ENCODE results near the gene IMP3. TPM values are rescaled to one million over a fixed set of nuclear protein-coding genes. Genes with fewer than 3 reads are reported as not detected.

IMP3 gene
- total RNA-seq, 4 donors from 2014 or later = 32.9 to 171 (median 68.5) TPM

DNA sequence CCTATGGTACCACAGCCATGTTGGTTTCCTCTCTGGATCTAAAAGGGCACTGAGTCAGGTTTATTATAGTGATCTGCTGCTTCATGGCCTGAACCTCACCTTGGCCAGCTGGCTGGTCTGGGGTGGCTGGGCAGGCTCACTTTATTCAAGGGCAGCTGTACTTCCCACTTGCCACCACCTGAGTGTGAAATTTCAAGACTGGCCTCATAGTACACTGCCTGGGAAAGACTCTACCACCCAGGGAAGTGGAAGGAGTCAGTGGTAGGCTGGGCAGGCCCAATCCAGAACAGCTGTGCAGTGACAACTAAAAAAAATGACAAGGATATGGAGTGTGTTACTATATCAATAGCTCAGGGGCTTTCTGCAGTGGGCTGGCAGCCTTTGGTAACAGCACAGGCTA is 23.3 kb downstream of the IMP3 start:
- Histone ChIP-seq H3K27me3 (no peaks in the 10 kb centered on the region), H3K4me1 (peaks cover 4 to 7% of the 10 kb centered on the region in 2 donors), H3K4me3 (no peak overlapping the region), H3K27ac (no peak overlapping the region), H3K36me3 (no peaks in the 10 kb centered on the region), H3K9me3 (no peaks in the 10 kb centered on the region)
- TF ChIP-seq, protein P1, sequence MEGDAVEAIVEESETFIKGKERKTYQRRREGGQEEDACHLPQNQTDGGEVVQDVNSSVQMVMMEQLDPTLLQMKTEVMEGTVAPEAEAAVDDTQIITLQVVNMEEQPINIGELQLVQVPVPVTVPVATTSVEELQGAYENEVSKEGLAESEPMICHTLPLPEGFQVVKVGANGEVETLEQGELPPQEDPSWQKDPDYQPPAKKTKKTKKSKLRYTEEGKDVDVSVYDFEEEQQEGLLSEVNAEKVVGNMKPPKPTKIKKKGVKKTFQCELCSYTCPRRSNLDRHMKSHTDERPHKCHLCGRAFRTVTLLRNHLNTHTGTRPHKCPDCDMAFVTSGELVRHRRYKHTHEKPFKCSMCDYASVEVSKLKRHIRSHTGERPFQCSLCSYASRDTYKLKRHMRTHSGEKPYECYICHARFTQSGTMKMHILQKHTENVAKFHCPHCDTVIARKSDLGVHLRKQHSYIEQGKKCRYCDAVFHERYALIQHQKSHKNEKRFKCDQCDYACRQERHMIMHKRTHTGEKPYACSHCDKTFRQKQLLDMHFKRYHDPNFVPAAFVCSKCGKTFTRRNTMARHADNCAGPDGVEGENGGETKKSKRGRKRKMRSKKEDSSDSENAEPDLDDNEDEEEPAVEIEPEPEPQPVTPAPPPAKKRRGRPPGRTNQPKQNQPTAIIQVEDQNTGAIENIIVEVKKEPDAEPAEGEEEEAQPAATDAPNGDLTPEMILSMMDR (IDR thresholded peaks at IDR 0.05) = no peak
- no peak for TF ChIP-seq POLR2A (IDR thresholded peaks at IDR 0.05)
- DNase-seq = no peak
- intact Hi-C loops (cut with DNase I; ENCODE audit: low total_unique reads) = no loop called here

DNA sequence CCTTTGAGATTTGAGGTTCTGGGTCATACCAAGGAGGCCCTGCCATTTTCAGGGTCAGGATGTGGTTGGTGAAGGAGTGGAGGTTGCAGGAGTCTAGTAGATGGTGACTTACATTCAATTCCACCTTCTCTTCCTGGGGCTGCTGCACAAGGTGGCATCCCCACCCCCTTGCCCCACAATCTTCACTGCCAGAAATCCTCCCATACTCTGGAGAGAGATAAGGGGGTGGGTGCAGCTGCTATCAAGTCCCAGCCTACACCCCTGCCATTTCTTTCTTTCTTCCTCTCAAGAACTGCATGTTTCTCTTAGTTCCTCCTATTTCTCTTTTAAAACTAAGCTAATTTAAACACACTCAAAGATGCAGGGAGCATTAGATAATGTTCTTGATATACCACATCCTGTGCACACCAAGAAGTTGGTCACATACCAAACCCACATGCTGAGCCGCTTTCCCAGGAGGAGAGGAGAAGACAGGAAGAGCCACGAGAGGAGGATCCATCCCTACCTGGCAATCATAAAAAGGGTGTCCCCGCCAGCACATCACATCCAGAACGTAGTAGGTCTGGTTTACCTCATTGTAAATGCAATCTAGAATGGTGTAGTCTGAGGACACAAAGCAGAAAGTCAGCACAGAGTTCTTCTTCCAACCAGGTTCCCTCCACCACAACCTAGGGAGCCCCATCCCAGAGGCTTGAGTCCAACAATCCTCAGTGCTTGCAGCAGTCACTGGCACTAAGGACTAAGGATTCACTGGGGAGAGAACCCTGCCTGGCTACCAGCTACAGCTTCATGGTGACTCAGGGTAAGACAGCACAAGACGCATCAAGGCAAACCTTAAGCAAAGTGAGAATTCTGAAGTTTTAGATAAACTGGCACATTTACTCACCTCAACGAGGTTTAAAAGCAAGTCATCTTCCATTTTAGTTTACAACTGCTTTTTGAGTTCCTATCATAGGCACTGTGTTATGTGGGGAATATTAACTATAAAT is 33.0 kb downstream of the IMP3 start:
- Histone ChIP-seq H3K9me3 (no peaks in the 10 kb centered on the region), H3K27me3 (no peaks in the 10 kb centered on the region), H3K36me3 (no peaks in the 10 kb centered on the region), H3K4me3 (no peak overlapping the region), H3K4me1 (no peaks in the 10 kb centered on the region), H3K27ac (no peak overlapping the region)
- intact Hi-C loops (cut with DNase I; ENCODE audit: low total_unique reads) = no loop called here
- no peak for DNase-seq
- no peak for TF ChIP-seq POLR2A (IDR thresholded peaks at IDR 0.05)
- TF ChIP-seq, protein P1 (IDR thresholded peaks at IDR 0.05) = no peak

DNA sequence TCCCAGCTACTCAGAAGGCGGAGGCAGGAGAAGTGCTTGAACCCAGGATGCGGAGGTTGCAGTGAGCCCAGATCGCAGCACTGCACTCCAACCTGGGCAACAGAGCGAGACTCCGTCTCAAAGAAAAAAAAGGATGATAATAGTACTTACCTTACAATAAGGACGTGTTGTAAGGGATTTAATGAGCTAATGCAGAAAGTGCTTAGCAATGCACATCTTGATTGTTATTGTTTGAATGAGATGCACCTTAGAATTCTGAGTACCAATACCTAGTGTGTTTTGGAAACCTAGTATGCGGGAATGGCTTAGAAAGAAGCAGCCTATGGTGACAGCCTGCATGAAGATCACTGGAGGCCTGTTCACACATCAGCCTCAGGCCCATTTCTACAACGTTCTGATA is 34.0 kb downstream of the IMP3 start:
- no peak for TF ChIP-seq POLR2A (IDR thresholded peaks at IDR 0.05)
- TF ChIP-seq, protein P1 (IDR thresholded peaks at IDR 0.05) = no peak
- no peaks in the 10 kb centered on the region for H3K27me3 ChIP-seq
- H3K27ac ChIP-seq = no peak overlapping the region
- H3K4me1 ChIP-seq = no peaks in the 10 kb centered on the region
- intact Hi-C loops (cut with DNase I; ENCODE audit: low total_unique reads) = no loop called here
- no peaks in the 10 kb centered on the region for H3K36me3 ChIP-seq
- H3K9me3 ChIP-seq = no peaks in the 10 kb centered on the region
- no peak overlapping the region for H3K4me3 ChIP-seq
- DNase-seq = no peak

DNA sequence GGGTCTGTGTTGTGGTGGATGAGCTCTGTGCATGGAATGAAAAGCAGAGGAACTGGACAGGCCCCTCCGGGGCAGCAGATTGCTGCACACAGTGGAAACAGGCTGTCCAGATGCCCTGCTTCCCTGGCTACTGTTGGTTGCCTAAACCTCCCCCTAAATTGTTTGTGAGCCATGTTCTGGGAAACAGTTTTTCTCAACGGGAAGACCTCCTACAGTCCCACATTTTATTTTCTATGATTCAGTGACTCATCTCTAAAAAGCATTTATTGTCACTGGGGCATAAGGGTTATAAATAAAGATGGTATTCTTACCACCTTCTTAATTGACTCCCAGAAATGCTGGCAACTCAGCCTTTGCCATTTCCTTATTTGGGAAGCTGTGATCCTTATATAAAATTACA is 40.6 kb downstream of the IMP3 start:
- intact Hi-C loops (cut with DNase I; ENCODE audit: low total_unique reads) = no loop called here
- Histone ChIP-seq H3K4me1 (no peaks in the 10 kb centered on the region), H3K9me3 (no peaks in the 10 kb centered on the region), H3K4me3 (no peak overlapping the region), H3K27ac (peak overlapping the region in 1 of 2 donors; percentile 22), H3K27me3 (no peaks in the 10 kb centered on the region), H3K36me3 (no peaks in the 10 kb centered on the region)
- no peak for TF ChIP-seq POLR2A (IDR thresholded peaks at IDR 0.05)
- TF ChIP-seq, protein P1 (IDR thresholded peaks at IDR 0.05) = no peak
- no peak for DNase-seq

DNA sequence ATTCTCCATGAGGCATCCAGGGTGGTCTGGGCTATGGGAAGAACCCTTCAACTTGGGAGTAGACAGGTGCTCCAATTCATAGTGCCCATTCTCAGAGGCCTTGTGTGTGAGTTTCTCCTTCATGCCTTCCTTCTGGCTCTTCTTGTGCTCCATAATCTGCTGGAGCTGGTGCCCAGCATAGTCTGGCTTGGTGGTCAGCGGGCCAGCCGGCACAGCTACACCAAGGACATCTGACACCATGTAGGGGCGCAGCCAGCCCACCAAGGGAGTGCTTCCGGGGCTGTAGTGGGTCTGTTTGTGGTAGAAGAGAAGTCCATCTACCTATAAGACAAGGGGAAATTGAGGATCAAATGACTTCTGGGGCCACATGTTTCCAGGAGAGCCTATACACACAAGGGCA is 41.7 kb downstream of the IMP3 start:
- no peaks in the 10 kb centered on the region for H3K9me3 ChIP-seq
- H3K4me1 ChIP-seq = no peaks in the 10 kb centered on the region
- H3K4me3 ChIP-seq = no peak overlapping the region
- no peaks in the 10 kb centered on the region for H3K36me3 ChIP-seq
- TF ChIP-seq, protein P1 (IDR thresholded peaks at IDR 0.05) = no peak
- TF ChIP-seq POLR2A (IDR thresholded peaks at IDR 0.05) = no peak
- no peak for DNase-seq
- H3K27ac ChIP-seq = no peak overlapping the region
- intact Hi-C loops (cut with DNase I; ENCODE audit: low total_unique reads) = no loop called here
- H3K27me3 ChIP-seq = no peaks in the 10 kb centered on the region

All from uterus (tissue), 4 donors.